ENCODE data around the gene KCNQ1.

KCNQ1 gene

DNA sequence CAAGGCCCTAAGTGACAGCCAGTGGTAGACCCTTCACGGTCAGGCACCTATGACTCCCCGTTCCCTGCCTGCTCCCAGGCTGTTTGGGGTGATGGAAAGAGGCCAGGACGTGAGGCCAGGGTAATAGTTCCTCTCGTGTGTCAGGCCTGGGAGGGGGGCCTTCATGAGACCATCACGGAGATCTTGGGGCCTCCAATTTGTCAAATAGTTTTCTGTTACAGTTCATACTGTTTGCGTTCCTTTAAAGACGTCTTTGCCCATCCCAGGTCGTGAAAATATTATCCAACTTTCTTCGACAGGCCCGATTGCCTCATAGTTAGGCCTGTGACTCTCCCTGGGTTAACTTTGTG lies 317.2 kb downstream of the KCNQ1 start:
- H3K4me1 ChIP-seq, result no peaks in the 10 kb centered on the region
- H3K9me3 ChIP-seq, result no peaks in the 10 kb centered on the region
- TF ChIP-seq CTCF (IDR thresholded peaks at IDR 0.05; ENCODE audit: low read depth, low read length), result no peak
- H3K27me3 ChIP-seq, result no peaks in the 10 kb centered on the region
- no peaks in the 10 kb centered on the region for H3K36me3 ChIP-seq
- H3K4me3 ChIP-seq (ENCODE audit: low read depth, low read length), result no peak overlapping the region
- no peak for DNase-seq

DNA sequence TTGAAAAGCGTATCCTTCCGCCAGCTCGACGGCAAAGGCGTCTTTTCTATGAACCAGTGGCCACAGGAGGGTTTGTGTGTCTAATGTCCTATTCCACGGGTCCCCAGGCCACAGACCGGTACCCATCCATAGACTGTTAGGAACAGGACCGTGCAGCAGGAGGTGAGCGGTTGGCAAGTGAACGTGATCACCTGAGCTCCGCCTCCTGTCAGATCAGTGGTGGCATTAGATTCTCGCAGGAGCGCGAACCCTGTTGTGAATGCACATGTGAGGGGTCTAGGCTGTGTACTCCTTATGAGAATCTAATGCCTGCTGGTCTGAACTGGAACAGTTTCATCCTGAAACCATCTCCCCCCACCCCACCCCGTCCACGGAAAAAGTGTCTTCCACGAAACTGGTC lies 317.6 kb downstream of the KCNQ1 start:
- Histone ChIP-seq H3K4me3 (ENCODE audit: low read depth, low read length) (no peak overlapping the region), H3K9me3 (no peaks in the 10 kb centered on the region), H3K27me3 (no peaks in the 10 kb centered on the region), H3K36me3 (no peaks in the 10 kb centered on the region), H3K4me1 (no peaks in the 10 kb centered on the region)
- TF ChIP-seq CTCF (IDR thresholded peaks at IDR 0.05; ENCODE audit: low read depth, low read length), result no peak
- no peak for DNase-seq

GRCh38 chr11:2763984-2764383 lies 319.2 kb downstream of the KCNQ1 start:
- no peak for DNase-seq
- Histone ChIP-seq H3K4me3 (ENCODE audit: low read depth, low read length) (no peak overlapping the region), H3K9me3 (no peaks in the 10 kb centered on the region), H3K36me3 (no peaks in the 10 kb centered on the region), H3K4me1 (no peaks in the 10 kb centered on the region), H3K27me3 (no peaks in the 10 kb centered on the region)
- no peak for TF ChIP-seq CTCF (IDR thresholded peaks at IDR 0.05; ENCODE audit: low read depth, low read length)

DNA sequence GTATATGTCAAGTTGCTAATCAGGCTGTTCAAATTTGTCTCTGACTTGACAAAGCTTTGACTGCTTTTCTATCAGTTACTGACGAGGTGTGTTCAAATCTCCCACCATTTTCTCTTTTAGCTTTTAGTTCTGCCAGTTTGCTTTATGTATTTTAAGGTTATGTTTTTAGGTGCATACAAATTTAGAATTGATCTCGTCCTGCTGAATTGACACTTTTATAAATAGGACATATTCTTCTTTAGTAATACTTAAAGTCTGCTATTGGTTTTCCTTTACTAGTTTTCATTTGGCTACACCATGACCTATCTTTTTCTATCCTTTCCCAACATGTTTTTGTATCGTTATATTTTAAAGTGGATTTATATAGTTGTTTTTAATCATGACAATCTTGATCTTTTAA lies 320.7 kb downstream of the KCNQ1 start:
- no peak for DNase-seq
- no peak for TF ChIP-seq CTCF (IDR thresholded peaks at IDR 0.05; ENCODE audit: low read depth, low read length)
- Histone ChIP-seq H3K36me3 (no peaks in the 10 kb centered on the region), H3K27me3 (no peaks in the 10 kb centered on the region), H3K4me3 (ENCODE audit: low read depth, low read length) (no peak overlapping the region), H3K4me1 (no peaks in the 10 kb centered on the region), H3K9me3 (no peaks in the 10 kb centered on the region)

- H3K9me3 ChIP-seq, result no peaks in the 10 kb centered on the region
- no peak for TF ChIP-seq CTCF (IDR thresholded peaks at IDR 0.05; ENCODE audit: low read depth, low read length)
- H3K4me3 ChIP-seq (ENCODE audit: low read depth, low read length), result no peak overlapping the region
- no peaks in the 10 kb centered on the region for H3K36me3 ChIP-seq
- H3K4me1 ChIP-seq, result no peaks in the 10 kb centered on the region
- DNase-seq, result no peak
- H3K27me3 ChIP-seq, result no peaks in the 10 kb centered on the region
Observed at GRCh38 chr11:2766166-2766565, 321.4 kb downstream of the KCNQ1 start.

DNA sequence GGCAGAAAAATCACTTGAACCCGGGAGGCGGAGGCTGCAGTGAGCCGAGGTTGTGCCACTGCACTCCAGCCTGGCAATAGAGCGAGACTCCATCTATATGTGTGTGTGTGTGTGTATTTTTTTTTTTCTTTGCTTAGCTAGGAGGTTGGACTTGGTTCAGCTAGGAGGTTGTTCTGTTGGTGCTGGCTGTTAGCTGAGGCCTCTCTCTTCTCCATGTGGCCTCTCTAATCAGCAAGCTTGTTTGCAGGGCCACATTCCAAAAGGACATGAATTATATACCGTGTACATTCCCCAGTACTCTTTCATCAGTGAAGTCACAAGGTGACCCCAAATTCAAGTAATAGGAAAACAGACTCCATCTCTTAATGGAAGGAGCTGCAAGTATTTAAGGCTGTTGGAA lies 322.3 kb downstream of the KCNQ1 start:
- Histone ChIP-seq H3K27me3 (no peaks in the 10 kb centered on the region), H3K36me3 (no peaks in the 10 kb centered on the region), H3K4me3 (ENCODE audit: low read depth, low read length) (no peak overlapping the region), H3K4me1 (no peaks in the 10 kb centered on the region), H3K9me3 (no peaks in the 10 kb centered on the region)
- TF ChIP-seq CTCF (IDR thresholded peaks at IDR 0.05; ENCODE audit: low read depth, low read length), result no peak
- DNase-seq, result no peak

Data from BE2C (cell line).